ENCODE data around the gene BOD1L1.

The BOD1L1 gene

DNA sequence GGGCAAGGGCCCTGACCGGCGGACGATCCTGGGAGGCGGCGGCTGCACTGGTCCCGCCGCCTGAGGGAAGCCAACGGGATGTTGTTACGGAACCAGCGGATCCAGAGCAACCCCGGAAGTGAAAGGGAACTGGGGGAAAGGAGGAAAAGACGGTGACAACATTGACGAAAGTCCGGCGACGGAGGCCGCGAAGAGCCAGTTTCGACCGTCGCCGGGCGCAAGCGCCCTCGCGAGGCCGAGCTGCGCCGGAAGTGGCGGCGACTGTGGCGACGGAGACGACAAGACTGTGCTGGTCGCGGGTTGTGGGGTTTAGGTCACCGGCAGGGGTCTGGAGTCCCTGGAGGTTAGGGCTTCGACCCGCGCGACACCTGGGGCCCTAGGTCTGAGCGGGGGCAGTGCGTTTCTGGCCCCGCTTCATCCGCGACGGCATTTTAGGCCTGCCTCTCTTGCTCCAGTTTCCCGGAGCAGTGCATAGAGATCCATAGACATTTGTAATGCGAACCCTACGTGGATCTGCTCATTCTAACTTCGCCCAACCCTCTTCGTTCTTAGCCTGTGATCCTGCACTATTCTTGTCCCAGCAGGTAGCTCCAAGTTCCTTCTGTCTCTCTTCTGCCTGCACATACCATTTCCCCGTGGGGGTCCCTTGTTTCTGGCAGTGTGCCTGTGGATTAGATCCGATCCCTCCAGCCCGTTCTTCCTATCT lies at the start of gene BOD1L1:
TSS of gene BOD1L1 (minus strand) at position 120 of the 706 bp plus-strand sequence. CDS start 138 bp downstream, outside the sequence.
- Mint-ChIP-seq H3K9me3 (no peaks in the 10 kb centered on the region), H3K4me1 (ENCODE audit: low read depth) (peaks cover 44% of the 10 kb centered on the region), H3K4me3 (peak within 1 kb of the TSS; percentile 93), H3K36me3 (ENCODE audit: low read depth) (peaks cover 11% of the 10 kb centered on the region), H3K27ac (peak within 1 kb of the TSS; percentile 94), H3K27me3 (no peaks in the 10 kb centered on the region)

- H3K4me3 Mint-ChIP-seq, result no peak overlapping the region
- H3K9me3 Mint-ChIP-seq, result peaks cover 38% of the 10 kb centered on the region
- peaks cover 17% of the 10 kb centered on the region for H3K27me3 Mint-ChIP-seq
- H3K27ac Mint-ChIP-seq, result no peak overlapping the region
- no peaks in the 10 kb centered on the region for H3K36me3 Mint-ChIP-seq (ENCODE audit: low read depth)
- no peaks in the 10 kb centered on the region for H3K4me1 Mint-ChIP-seq (ENCODE audit: low read depth)
These were observed 47.4 kb upstream of the BOD1L1 start for GRCh38 chr4:13674971-13675370.

- H3K27me3 Mint-ChIP-seq, result peaks cover 17% of the 10 kb centered on the region
- H3K4me1 Mint-ChIP-seq (ENCODE audit: low read depth), result no peaks in the 10 kb centered on the region
- no peaks in the 10 kb centered on the region for H3K36me3 Mint-ChIP-seq (ENCODE audit: low read depth)
- H3K9me3 Mint-ChIP-seq, result peaks cover 24% of the 10 kb centered on the region
- no peak overlapping the region for H3K4me3 Mint-ChIP-seq
- no peak overlapping the region for H3K27ac Mint-ChIP-seq
These were observed 45.6 kb upstream of the BOD1L1 start for GRCh38 chr4:13673167-13673566.

DNA sequence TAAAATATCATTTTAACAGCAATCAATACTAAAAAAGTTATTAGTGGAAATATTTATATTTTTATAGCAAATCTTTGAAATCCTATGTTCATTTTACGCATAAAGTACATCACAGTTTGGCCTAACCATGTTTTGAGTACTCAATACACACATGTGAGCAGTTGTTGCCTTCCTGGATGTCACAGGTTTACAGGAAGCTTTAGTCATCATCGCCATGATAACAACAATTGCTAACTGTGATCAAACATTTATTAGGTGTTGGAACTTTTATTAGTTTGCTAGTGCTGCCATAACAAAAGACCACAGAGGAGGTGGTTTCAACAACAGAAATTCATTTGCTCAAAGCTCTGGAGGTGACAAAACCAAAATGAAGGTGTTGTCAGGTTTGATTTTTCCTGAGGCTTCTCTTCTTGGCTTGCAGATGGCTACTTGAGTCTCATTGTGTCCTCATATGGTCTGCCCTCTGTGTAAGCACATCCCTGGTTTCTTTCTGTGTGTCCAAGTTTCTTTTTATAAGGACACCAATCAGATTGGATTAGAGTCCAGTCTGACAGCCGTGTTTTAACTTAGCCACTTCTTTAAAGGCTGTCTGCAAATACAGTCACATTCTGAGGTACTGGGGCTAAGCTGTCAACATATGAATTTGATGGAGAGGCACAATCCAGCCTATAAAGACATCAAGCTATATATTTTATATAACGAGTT lies 43.1 kb upstream of the BOD1L1 start:
- H3K9me3 Mint-ChIP-seq, result peaks cover 9% of the 10 kb centered on the region

DNA sequence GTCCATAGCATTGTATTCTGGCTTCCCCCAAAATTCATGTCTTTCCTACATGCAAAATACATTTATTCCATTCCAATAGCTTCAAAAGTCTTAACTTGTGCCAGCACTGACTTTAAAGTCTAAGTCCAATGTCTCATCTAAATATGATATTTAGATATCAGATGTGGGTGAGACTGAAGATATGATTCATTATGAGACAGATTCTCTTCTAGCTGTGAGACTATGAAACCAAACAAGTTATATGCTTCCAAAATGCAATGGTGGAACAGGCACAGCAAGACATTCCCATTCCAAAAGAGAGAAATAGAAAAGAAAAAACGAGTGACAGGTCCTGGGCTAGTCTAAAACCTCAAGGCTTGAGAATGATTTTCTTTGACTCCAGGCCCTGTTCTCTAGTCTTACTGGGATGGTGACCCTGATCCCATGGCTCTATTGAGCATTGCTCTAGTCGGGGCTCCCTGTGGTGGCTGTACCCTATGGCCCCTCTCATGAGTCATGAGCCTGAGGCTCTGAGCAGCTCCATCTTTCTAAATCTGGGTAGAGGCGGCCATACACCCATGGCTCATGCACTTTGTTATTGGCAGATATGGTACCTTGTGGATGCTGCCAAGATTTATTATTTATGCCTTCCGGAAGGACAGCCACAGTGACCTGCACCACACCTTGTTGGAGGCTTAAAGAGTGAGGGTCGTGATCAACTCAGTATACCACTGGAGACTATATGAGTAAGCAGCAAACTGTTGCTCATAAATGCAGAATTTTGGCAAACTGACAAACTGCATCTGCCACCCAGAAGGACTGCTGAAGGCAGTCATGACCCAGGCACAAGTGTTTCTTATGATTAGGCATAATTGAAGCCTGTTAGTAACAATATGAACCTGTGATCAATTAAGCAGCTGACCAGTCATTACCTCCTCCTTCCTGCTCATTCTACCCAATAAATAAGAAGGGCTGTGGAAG lies 38.5 kb upstream of the BOD1L1 start:
- H3K27me3 Mint-ChIP-seq, result no peaks in the 10 kb centered on the region
- no peaks in the 10 kb centered on the region for H3K4me1 Mint-ChIP-seq (ENCODE audit: low read depth)
- no peak overlapping the region for H3K4me3 Mint-ChIP-seq
- H3K27ac Mint-ChIP-seq, result no peak overlapping the region
- H3K36me3 Mint-ChIP-seq (ENCODE audit: low read depth), result no peaks in the 10 kb centered on the region
- no peaks in the 10 kb centered on the region for H3K9me3 Mint-ChIP-seq

More for the DNA sequence above, 43.1 kb upstream of the BOD1L1 start:
- Mint-ChIP-seq H3K27ac (no peak overlapping the region), H3K27me3 (peaks cover 17% of the 10 kb centered on the region), H3K4me3 (no peak overlapping the region), H3K36me3 (ENCODE audit: low read depth) (no peaks in the 10 kb centered on the region), H3K4me1 (ENCODE audit: low read depth) (no peaks in the 10 kb centered on the region)

GRCh38 chr4:13659341-13660070 lies 32.0 kb upstream of the BOD1L1 start:
- H3K36me3 Mint-ChIP-seq (ENCODE audit: low read depth), result no peaks in the 10 kb centered on the region
- no peaks in the 10 kb centered on the region for H3K9me3 Mint-ChIP-seq
- no peaks in the 10 kb centered on the region for H3K27me3 Mint-ChIP-seq
- H3K27ac Mint-ChIP-seq, result no peak overlapping the region
- peaks cover 10% of the 10 kb centered on the region for H3K4me1 Mint-ChIP-seq (ENCODE audit: low read depth)
- H3K4me3 Mint-ChIP-seq, result no peak overlapping the region

DNA sequence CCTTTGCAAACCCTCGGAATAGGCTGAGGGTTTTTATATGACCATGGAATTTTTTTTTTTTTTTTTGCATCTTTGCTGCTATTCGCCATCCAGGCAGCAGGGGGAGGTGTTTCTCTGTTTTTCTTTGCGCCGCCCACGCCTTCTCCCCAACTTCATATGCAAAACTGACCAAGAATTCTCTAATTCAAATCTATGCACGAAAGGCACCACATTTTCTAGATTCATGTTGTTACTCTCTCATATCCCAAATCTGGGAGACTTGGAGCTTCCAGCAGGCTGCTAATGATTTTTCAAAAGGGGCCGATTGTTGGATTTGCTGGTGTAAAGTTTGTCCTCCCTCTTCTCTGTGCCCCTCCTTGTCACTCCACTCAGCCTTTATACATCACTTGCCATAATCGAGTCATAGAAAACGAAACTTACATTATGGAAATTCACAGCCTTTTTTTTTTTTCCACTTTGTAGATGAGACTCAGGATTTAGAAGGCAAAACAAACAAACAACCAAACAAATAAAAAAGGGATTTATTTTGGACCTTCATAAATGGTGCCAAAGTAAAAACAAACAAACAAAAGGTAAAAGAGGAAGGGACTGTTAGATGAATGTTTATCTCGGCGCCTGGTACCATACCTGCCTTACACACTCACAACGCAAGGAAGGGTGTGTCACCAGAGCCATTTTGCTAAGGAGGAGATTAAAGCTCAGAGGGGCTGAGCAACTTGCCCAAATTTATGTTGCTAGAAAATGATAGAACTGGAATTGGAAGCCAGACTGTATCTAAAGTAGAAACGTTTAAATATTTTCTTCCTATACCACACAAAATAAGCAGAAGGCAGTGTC lies 29.3 kb upstream of the BOD1L1 start:
- Mint-ChIP-seq H3K27me3 (no peaks in the 10 kb centered on the region), H3K4me3 (peak overlapping the region; percentile 54), H3K9me3 (no peaks in the 10 kb centered on the region), H3K36me3 (ENCODE audit: low read depth) (no peaks in the 10 kb centered on the region), H3K4me1 (ENCODE audit: low read depth) (peaks cover 10% of the 10 kb centered on the region), H3K27ac (peak overlapping the region; percentile 75)

GRCh38 chr4:13654162-13654797 lies 26.8 kb upstream of the BOD1L1 start:
- H3K4me1 Mint-ChIP-seq (ENCODE audit: low read depth), result peaks cover 10% of the 10 kb centered on the region
- no peaks in the 10 kb centered on the region for H3K36me3 Mint-ChIP-seq (ENCODE audit: low read depth)
- H3K27me3 Mint-ChIP-seq, result peaks cover 10% of the 10 kb centered on the region
- H3K4me3 Mint-ChIP-seq, result peak overlapping the region; percentile 76
- H3K27ac Mint-ChIP-seq, result no peak overlapping the region
- no peaks in the 10 kb centered on the region for H3K9me3 Mint-ChIP-seq

DNA sequence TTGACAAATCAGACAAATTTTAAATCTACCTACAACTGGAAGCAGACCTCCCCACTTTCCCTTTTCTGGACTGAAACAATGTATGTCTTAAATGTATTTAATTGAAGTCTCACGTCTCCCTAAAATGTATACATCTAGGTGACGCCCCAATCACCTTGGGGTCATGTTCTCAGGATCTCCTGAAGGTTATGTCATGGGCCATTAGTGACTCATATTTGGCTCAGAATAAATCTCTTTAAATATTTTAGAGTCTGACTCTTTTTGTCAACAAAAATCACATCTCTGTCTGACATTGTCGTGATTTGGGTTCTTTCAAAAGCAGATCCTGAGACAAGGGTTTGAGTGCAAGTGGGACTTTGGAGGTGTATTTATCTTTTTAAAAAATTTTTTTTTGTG lies 26.2 kb upstream of the BOD1L1 start:
- Mint-ChIP-seq H3K9me3 (no peaks in the 10 kb centered on the region), H3K4me1 (ENCODE audit: low read depth) (peaks cover 10% of the 10 kb centered on the region), H3K27ac (no peak overlapping the region), H3K36me3 (ENCODE audit: low read depth) (no peaks in the 10 kb centered on the region), H3K27me3 (peaks cover 15% of the 10 kb centered on the region), H3K4me3 (no peak overlapping the region)

DNA sequence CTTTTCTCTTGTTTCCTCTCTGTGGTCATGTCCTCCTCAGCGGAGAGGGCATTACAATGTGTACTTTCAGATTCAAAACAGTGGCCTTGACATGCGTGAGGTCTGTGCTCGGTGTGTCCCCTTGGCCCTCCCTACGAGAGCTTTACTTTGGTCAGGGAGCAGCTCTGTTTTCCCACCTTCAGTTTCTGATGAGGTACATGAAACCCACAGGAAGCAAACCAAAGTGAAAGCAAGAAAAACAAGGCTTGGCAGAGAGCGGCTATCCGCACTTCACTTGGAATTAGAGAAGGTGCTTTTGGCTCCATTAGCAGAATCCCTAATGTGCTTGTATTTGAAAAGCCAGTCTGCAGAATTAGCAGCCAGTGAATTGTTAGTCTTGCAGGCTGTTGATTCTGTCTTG lies 19.5 kb upstream of the BOD1L1 start:
- peaks cover 5% of the 10 kb centered on the region for H3K4me1 Mint-ChIP-seq (ENCODE audit: low read depth)
- H3K4me3 Mint-ChIP-seq, result no peak overlapping the region
- no peak overlapping the region for H3K27ac Mint-ChIP-seq
- H3K27me3 Mint-ChIP-seq, result peaks cover 22% of the 10 kb centered on the region
- no peaks in the 10 kb centered on the region for H3K36me3 Mint-ChIP-seq (ENCODE audit: low read depth)
- H3K9me3 Mint-ChIP-seq, result no peaks in the 10 kb centered on the region

DNA sequence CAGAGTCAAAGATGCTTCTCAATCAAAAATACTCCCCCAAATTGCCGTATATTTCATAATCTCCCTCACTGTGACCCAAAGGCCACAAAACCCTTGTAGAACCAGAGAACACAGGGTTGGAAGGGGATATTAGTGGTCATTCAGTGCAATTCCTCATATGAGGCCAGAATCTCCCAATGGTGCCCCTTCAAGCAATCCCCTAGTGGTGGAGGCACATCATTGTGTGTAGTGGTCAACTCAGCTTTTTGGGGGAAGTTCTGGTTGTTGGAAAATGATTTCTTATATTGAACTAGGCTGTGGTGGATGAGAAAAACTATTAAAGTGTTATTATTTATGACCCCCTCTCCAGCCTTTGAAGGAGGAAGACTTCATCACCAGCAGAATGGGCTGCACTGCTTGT lies 17.6 kb upstream of the BOD1L1 start:
- Mint-ChIP-seq H3K9me3 (no peaks in the 10 kb centered on the region), H3K4me1 (ENCODE audit: low read depth) (peaks cover 5% of the 10 kb centered on the region), H3K27ac (no peak overlapping the region), H3K4me3 (no peak overlapping the region), H3K27me3 (peaks cover 27% of the 10 kb centered on the region), H3K36me3 (ENCODE audit: low read depth) (no peaks in the 10 kb centered on the region)

GRCh38 chr4:13642170-13642950 lies 14.8 kb upstream of the BOD1L1 start:
- no peaks in the 10 kb centered on the region for H3K9me3 Mint-ChIP-seq
- H3K27me3 Mint-ChIP-seq, result peaks cover 29% of the 10 kb centered on the region
- H3K4me3 Mint-ChIP-seq, result no peak overlapping the region
- H3K4me1 Mint-ChIP-seq (ENCODE audit: low read depth), result peaks cover 5% of the 10 kb centered on the region
- no peak overlapping the region for H3K27ac Mint-ChIP-seq
- H3K36me3 Mint-ChIP-seq (ENCODE audit: low read depth), result no peaks in the 10 kb centered on the region

GRCh38 chr4:13641084-13641483 lies 13.6 kb upstream of the BOD1L1 start:
- Mint-ChIP-seq H3K9me3 (no peaks in the 10 kb centered on the region), H3K36me3 (ENCODE audit: low read depth) (no peaks in the 10 kb centered on the region), H3K4me1 (ENCODE audit: low read depth) (no peaks in the 10 kb centered on the region), H3K27me3 (peaks cover 32% of the 10 kb centered on the region), H3K27ac (no peak overlapping the region), H3K4me3 (no peak overlapping the region)

All from stimulated activated naive CD8-positive, alpha-beta T cell treated with anti-CD3 and anti-CD28 coated beads, Interleukin-15, Interleukin-2, amounts not matched to agents 100 ng/mL and 50 ng/mL, for 24 hours (primary cell).